Measurements from ENCODE around the gene SIRT1.

SIRT1 gene

GRCh38 chr10:67926951-67927350, 42.5 kb downstream of the SIRT1 start:
- TF ChIP-seq CTCF (IDR thresholded peaks at IDR 0.05; ENCODE audit: insufficient read depth, missing control alignments), result no peak

GRCh38 chr10:67933199-67933598, 48.7 kb downstream of the SIRT1 start:
- no peak for DNase-seq (ENCODE audit: insufficient read length, low spot score)
- TF ChIP-seq CTCF (IDR thresholded peaks at IDR 0.05; ENCODE audit: insufficient read depth, missing control alignments), result no peak
- no peak for FAIRE-seq

More at GRCh38 chr10:67926951-67927350, 42.5 kb downstream of the SIRT1 start:
- DNase-seq (ENCODE audit: insufficient read length, low spot score), result no peak
- no peak for FAIRE-seq

GRCh38 chr10:67934336-67934735, 49.9 kb downstream of the SIRT1 start:
- DNase-seq (ENCODE audit: insufficient read length, low spot score) (no peak), FAIRE-seq (no peak)
- TF ChIP-seq CTCF (IDR thresholded peaks at IDR 0.05; ENCODE audit: insufficient read depth, missing control alignments), result no peak

- DNase-seq (ENCODE audit: insufficient read length, low spot score) (no peak), FAIRE-seq (no peak)
- no peak for TF ChIP-seq CTCF (IDR thresholded peaks at IDR 0.05; ENCODE audit: insufficient read depth, missing control alignments)
Measured at GRCh38 chr10:67935223-67935622, 50.8 kb downstream of the SIRT1 start.

- no peak for TF ChIP-seq CTCF (IDR thresholded peaks at IDR 0.05; ENCODE audit: insufficient read depth, missing control alignments)
- no peak for DNase-seq (ENCODE audit: insufficient read length, low spot score)
- FAIRE-seq, result no peak
Measured at GRCh38 chr10:67936416-67936815, 52.0 kb downstream of the SIRT1 start.

GRCh38 chr10:67943917-67944316, 59.5 kb downstream of the SIRT1 start:
- FAIRE-seq (no peak), DNase-seq (ENCODE audit: insufficient read length, low spot score) (no peak)
- TF ChIP-seq CTCF (IDR thresholded peaks at IDR 0.05; ENCODE audit: insufficient read depth, missing control alignments), result no peak

GRCh38 chr10:67955614-67956013, 71.2 kb downstream of the SIRT1 start:
- no peak for FAIRE-seq

More at GRCh38 chr10:67955614-67956013, 71.2 kb downstream of the SIRT1 start:
- no peak for TF ChIP-seq CTCF (IDR thresholded peaks at IDR 0.05; ENCODE audit: insufficient read depth, missing control alignments)
- DNase-seq (ENCODE audit: insufficient read length, low spot score), result no peak
